SKM-1 (cell line): ENCODE data around the gene C2CD3.

ENCODE experiments used
- DNase-seq: peaks from one replicate; lab custom pipeline; 2025; ENCODE audit not compliant: unreplicated experiment; lab: John Stamatoyannopoulos, UW

The C2CD3 gene

DNA sequence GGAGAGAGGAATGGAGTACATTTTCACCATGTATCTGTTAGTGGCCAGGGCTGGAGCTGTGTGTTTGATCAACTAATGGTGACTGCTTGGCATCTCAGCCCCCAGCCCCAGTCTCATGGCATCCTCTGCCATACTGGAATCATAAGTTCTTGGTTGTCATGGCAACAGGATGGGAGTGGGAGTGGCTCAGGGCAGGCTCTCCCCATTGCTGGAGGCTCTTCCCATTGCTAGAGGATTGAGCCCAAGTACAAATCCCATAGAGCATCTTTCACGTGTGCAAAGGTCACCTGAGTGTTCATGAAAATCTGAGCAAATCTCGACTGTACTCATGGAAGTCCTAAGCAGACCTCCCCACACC lies 205.1 kb downstream of the C2CD3 start:
- no peak for DNase-seq

DNA sequence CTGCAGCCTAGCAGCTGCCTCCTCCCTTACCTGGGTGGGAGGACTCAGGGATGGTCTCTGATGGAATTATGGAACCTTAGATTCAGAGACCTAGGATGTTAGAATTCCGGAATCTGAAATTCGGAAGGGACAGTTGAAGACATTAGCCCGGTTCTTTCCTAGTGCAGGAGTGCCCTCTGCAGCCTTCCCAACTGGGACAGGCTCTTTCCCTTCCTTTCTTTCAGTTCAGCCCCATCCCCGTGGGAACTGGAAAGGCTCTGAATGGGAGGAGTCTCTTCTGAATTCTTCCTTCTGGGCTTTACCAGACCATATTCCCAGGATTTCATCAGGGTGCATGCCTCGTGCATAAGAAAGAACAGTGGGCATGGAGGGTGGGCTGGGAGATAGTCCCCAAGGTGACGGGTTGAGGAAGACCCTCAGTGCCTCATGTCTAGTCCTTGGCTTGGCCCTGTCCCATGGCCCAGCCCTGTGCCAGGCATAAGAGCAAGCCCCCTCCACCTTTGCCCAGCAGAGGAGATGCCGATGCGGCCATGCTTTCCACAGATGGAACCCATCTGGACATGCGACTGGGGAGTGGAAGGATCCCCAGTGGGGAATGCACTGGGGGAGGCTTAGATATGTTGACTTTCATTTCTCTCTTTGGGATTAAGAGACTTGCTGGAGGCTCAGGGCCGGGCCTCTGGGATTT lies 205.6 kb downstream of the C2CD3 start:
- DNase-seq, result no peak

DNA sequence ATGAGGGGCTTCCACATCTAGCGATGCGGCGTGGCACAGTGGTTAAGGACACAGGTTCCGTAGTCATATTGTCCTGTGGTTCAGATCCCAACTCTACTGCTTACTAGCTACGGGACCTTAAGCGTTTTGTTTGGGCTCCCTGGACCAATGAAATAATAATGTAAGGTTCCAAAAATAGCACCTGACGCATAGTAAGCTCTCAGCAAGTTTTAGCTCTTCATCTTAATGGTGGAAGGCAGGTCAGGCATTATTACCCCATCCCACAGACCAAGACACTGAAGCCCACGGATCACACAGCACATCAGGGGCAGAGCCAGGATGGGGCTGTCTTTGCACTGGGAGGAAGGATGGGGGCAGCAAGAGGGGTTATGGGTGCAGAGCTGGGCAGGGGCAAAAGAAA lies 206.9 kb downstream of the C2CD3 start:
- no peak for DNase-seq
